Ishikawa (cell line): ENCODE measurements around the gene FTO.

Experiments used
- CREB1 ChIP-seq: IDR thresholded peaks from 2 replicates; pipeline ENCODE4 v1.6.1; 2012; ENCODE audit warnings: low read depth
- EGR1 ChIP-seq: IDR thresholded peaks from 2 replicates; pipeline ENCODE4 v1.6.1; 2012
- EP300 ChIP-seq: IDR thresholded peaks from 2 replicates; pipeline ENCODE4 v1.6.1; 2012; ENCODE audit warnings: borderline replicate concordance
- RAD21 ChIP-seq: IDR thresholded peaks from 2 replicates; pipeline ENCODE4 v1.6.1; 2012; ENCODE audit warnings: low read depth
- REST ChIP-seq: IDR thresholded peaks from 2 replicates; pipeline ENCODE4 v1.6.1; 2012; ENCODE audit warnings: low read depth, mild to moderate bottlenecking
- YY1 ChIP-seq: IDR thresholded peaks from 2 replicates; pipeline ENCODE4 v1.6.1; 2012; ENCODE audit warnings: low read depth
- TF ChIP-seq, protein P1 (sequence below): IDR thresholded peaks from 2 replicates; pipeline ENCODE4 v1.6.1; 2012

DNA sequence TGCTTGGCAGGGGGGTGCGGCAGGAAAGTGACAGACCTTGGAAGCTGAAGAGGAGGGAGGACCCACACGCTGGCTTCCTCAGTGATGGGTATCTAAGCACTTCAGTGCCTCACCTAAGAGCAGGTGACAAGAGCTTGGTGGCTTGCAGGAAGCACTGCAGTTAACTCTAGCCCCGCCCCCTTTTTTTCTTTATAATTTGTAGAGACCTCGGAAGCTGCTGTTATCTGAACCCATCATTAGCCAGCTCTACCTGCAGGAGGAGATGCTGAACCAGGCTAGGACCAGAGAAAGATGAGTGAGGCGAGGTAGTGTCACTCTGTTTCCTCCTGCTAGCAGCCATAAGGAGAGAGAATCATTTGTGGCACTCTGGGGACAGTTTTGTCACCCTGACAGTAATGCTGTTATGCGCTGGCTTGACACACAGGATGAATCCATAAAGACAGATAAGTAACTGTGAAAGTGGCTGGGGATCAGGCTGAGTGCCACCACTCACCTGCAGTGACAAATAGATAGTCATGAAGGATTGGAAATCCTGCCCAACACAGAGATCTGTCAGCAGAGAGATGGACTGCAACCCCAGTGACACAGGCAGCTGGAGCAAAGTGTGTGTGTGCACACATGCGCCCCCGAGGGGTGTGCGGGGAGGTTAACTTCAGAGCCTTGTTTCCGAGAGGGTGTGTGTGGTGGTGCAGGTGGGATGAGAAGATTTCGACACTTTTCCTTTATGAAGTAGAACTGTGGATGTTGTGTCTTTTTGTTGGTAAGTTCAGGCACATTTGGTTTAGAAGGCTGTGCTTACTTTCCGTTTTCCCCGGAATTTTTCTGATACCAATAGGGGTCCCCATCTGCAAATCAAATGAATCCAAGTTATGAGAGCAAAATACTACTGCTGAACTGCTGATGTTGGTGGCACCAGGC is 358.7 kb downstream of the FTO start:
- no peak for TF ChIP-seq EGR1
- no peak for TF ChIP-seq EP300
- TF ChIP-seq RAD21: no peak
- TF ChIP-seq, protein P1, sequence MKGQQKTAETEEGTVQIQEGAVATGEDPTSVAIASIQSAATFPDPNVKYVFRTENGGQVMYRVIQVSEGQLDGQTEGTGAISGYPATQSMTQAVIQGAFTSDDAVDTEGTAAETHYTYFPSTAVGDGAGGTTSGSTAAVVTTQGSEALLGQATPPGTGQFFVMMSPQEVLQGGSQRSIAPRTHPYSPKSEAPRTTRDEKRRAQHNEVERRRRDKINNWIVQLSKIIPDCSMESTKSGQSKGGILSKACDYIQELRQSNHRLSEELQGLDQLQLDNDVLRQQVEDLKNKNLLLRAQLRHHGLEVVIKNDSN: no peak
- TF ChIP-seq REST: no peak
- TF ChIP-seq YY1: no peak
- TF ChIP-seq CREB1: no peak
